KMS-11 (cell line): Measurements from ENCODE around the gene SMOC2.

Experiments used
- H2AFZ ChIP-seq: fragments of 200-600 bp; sonication (generic); 2 replicates; pipeline ENCODE4 v1.6.1; 2016; ENCODE audit warnings: antibody characterized with exemption, mixed run types, low read depth
- H3K27ac ChIP-seq: fragments of 200-600 bp; sonication (generic); 2 replicates; pipeline ENCODE4 v1.6.1; 2016; ENCODE audit warnings: mild to moderate bottlenecking, mixed run types
- H3K27me3 ChIP-seq: fragments of 200-600 bp; sonication (generic); 2 replicates; pipeline ENCODE4 v1.6.1; 2017; ENCODE audit warnings: mild to moderate bottlenecking, low read depth, mixed run types, moderate library complexity; ENCODE audit not compliant: insufficient read depth
- H3K36me3 ChIP-seq: fragments of 200-600 bp; sonication (generic); 2 replicates; pipeline ENCODE4 v1.6.1; 2017; ENCODE audit warnings: mild to moderate bottlenecking, mixed run types; ENCODE audit not compliant: insufficient read depth
- H3K4me1 ChIP-seq: fragments of 200-600 bp; sonication (generic); 2 replicates; pipeline ENCODE4 v1.6.1; 2016; ENCODE audit warnings: mild to moderate bottlenecking, low read depth, mixed run types; ENCODE audit not compliant: poor library complexity, severe bottlenecking
- H3K4me2 ChIP-seq: fragments of 200-600 bp; sonication (generic); 2 replicates; pipeline ENCODE4 v1.7.0; 2016; ENCODE audit warnings: mild to moderate bottlenecking, mixed run types
- H3K4me3 ChIP-seq: fragments of 200-600 bp; sonication (generic); IDR thresholded peaks from 2 replicates; pipeline ENCODE4 v1.6.1; 2017; ENCODE audit warnings: low read depth, low read length, mixed read lengths; ENCODE audit not compliant: insufficient read depth
- H3K79me2 ChIP-seq: fragments of 200-600 bp; sonication (generic); 2 replicates; pipeline ENCODE4 v1.6.1; 2016; ENCODE audit warnings: low read depth, mixed run types; ENCODE audit not compliant: insufficient read depth
- H3K9ac ChIP-seq: fragments of 200-600 bp; sonication (generic); 2 replicates; pipeline ENCODE4 v1.6.1; 2016; ENCODE audit warnings: mild to moderate bottlenecking, mixed run types
- H4K20me1 ChIP-seq: fragments of 200-600 bp; sonication (generic); 2 replicates; pipeline ENCODE4 v1.6.1; 2016; ENCODE audit warnings: mild to moderate bottlenecking, mixed run types; ENCODE audit not compliant: insufficient read depth
- TF ChIP-seq, protein P1 (sequence below): fragments of 200-600 bp; sonication (generic); conservative IDR thresholded peaks from 2 replicates; pipeline ENCODE4 v1.6.1; 2017; ENCODE audit warnings: low read depth, mild to moderate bottlenecking, antibody characterized with exemption, low read length, moderate library complexity, mixed read lengths

SMOC2 gene

DNA sequence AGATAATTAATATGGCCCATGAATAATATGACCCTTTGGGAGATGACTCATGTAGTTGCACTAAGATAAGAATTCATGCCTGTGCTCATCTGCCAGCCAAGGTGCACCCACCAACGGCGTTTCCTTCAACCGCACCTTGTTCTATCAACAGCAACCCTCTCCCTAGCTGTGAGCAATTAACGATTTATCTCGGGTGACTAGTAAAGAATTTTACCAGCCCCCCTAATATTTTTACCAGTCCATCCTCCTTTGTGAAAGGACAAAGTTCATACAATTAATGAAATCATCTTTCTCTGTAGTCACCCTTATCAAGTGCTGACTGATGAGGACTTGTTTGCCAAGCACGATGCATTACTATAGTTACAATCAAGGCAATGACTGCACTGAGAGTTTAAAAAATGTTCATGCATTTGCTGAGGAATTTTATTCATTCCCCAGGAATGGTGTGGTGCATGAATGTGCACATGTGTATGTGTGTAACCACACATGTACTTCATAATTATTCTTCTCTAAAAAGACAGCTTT, 118.7 kb downstream of the SMOC2 start:
- H3K4me2 ChIP-seq, result no peak overlapping the region
- no peak overlapping the region for H2AFZ ChIP-seq
- no peaks in the 10 kb centered on the region for H3K79me2 ChIP-seq
- no peak overlapping the region for H3K9ac ChIP-seq
- no peaks in the 10 kb centered on the region for H3K27me3 ChIP-seq
- TF ChIP-seq, protein P1, sequence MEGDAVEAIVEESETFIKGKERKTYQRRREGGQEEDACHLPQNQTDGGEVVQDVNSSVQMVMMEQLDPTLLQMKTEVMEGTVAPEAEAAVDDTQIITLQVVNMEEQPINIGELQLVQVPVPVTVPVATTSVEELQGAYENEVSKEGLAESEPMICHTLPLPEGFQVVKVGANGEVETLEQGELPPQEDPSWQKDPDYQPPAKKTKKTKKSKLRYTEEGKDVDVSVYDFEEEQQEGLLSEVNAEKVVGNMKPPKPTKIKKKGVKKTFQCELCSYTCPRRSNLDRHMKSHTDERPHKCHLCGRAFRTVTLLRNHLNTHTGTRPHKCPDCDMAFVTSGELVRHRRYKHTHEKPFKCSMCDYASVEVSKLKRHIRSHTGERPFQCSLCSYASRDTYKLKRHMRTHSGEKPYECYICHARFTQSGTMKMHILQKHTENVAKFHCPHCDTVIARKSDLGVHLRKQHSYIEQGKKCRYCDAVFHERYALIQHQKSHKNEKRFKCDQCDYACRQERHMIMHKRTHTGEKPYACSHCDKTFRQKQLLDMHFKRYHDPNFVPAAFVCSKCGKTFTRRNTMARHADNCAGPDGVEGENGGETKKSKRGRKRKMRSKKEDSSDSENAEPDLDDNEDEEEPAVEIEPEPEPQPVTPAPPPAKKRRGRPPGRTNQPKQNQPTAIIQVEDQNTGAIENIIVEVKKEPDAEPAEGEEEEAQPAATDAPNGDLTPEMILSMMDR, result no peak
- H4K20me1 ChIP-seq, result no peaks in the 10 kb centered on the region
- no peaks in the 10 kb centered on the region for H3K36me3 ChIP-seq
- no peak overlapping the region for H3K27ac ChIP-seq
- no peaks in the 10 kb centered on the region for H3K4me1 ChIP-seq
- no peak overlapping the region for H3K4me3 ChIP-seq

DNA sequence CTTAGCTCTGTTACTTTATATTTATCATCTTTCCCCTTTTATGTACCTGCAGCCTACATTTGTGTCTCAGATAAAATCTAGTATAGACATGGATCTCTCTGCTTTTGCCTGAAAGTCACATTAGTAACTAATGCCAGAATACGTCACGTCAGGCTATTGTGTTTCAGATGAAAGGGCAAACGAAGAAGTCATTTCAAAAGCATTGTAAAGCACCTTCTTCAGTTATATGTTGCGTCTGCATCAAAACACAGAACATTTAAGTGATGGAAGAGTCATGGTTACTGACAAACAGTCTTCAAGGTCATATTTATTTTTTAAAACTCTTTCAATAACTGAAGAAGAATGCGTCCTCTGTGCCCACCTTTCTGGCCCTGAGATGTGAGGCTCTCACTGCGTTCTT, 119.1 kb downstream of the SMOC2 start:
- Histone ChIP-seq H3K27ac (no peak overlapping the region), H4K20me1 (no peaks in the 10 kb centered on the region), H3K4me1 (no peaks in the 10 kb centered on the region), H3K79me2 (no peaks in the 10 kb centered on the region), H2AFZ (no peak overlapping the region), H3K27me3 (no peaks in the 10 kb centered on the region), H3K4me2 (no peak overlapping the region), H3K36me3 (no peaks in the 10 kb centered on the region), H3K9ac (no peak overlapping the region), H3K4me3 (no peak overlapping the region)
- TF ChIP-seq, protein P1, result no peak

DNA sequence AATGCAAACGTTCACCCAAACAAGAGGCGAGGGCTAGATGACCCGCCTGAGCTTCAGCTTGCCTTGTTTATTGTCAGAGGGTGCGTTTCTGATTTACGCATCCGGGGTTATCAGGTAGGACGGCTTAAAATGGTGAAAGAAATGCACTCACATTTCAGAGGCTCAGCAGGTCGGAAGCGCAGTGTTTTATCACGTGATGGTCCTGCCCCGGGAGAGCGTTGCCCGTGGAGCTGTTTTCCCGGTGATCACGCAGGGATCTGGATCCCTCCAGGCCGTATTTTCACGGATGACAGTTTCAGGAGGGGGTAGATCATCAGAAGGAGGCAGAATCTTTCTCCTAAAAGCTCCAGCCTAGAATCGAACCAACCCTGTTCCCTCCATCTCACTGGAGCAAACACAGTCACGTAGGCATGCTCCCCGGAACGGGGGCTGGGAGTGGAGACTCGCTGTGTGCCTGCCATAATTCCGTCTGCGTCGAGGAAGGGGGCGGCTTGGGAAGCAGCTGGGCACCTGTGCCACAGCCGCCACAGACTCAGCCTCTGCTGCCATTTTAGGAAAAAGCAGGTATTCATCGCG, 121.7 kb downstream of the SMOC2 start:
- no peaks in the 10 kb centered on the region for H3K79me2 ChIP-seq
- H4K20me1 ChIP-seq, result no peaks in the 10 kb centered on the region
- no peak overlapping the region for H3K4me2 ChIP-seq
- H3K27ac ChIP-seq, result no peak overlapping the region
- TF ChIP-seq, protein P1, result no peak
- no peak overlapping the region for H2AFZ ChIP-seq
- H3K9ac ChIP-seq, result no peak overlapping the region
- no peaks in the 10 kb centered on the region for H3K36me3 ChIP-seq
- no peaks in the 10 kb centered on the region for H3K4me1 ChIP-seq
- H3K4me3 ChIP-seq, result no peak overlapping the region
- no peaks in the 10 kb centered on the region for H3K27me3 ChIP-seq

DNA sequence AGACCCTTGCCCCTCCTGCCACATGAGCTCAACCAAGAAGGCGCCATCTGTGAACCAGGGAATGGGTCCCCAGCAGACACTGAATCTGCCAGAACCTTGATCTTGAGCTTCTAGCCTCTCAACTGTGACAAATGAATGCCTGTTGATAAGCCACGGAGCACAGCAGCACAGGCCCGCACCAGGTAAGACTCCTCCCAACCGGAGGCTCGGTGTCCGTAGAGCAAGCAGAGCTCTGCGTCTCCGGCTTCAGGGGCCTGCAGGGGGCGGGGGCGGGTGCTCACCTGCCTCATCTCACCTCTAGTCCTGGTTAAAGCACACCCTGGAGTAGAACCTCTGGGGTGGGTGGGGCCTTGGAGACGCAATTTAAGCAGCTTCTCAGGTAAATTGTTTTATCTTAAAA, 122.7 kb downstream of the SMOC2 start:
- no peaks in the 10 kb centered on the region for H3K36me3 ChIP-seq
- H3K4me2 ChIP-seq, result no peak overlapping the region
- H3K27me3 ChIP-seq, result no peaks in the 10 kb centered on the region
- no peaks in the 10 kb centered on the region for H4K20me1 ChIP-seq
- no peaks in the 10 kb centered on the region for H3K79me2 ChIP-seq
- H3K4me3 ChIP-seq, result no peak overlapping the region
- H3K9ac ChIP-seq, result no peak overlapping the region
- no peaks in the 10 kb centered on the region for H3K4me1 ChIP-seq
- H3K27ac ChIP-seq, result no peak overlapping the region
- TF ChIP-seq, protein P1, result no peak
- H2AFZ ChIP-seq, result no peak overlapping the region
